Measurements from ENCODE around the gene ERO1B.

GRCh38 chr1:236204656-236205055 is 77.1 kb downstream of the ERO1B start:
- TF ChIP-seq GATA3 (IDR thresholded peaks at IDR 0.05; ENCODE audit: low read depth, low read length), result no peak
- TF ChIP-seq GATA2 (IDR thresholded peaks at IDR 0.05; ENCODE audit: low read depth, low read length), result no peak
